HTERT RPE-1 (cell line): Measurements from ENCODE around the gene C20orf202.
"Not testable (repeated sequence)": the region's sequence is repeated elsewhere in the genome, so short reads cannot be mapped to it uniquely, and the experiment has no call there.

ENCODE experiments used
- in situ Hi-C: fragments of 300-500 bp; cut with MboI; formaldehyde crosslinking; loops from 4 replicates; pipeline ENCODE4 v1.14.3; 2020; ENCODE audit warnings: low sequenced_read_pairs

C20orf202 gene

GRCh38 chr20:1242530-1242929 lies 39.3 kb downstream of the C20orf202 start:
- in situ Hi-C loops = no loop called here

- in situ Hi-C loops = no loop called here
Observed at GRCh38 chr20:1245578-1245977, 42.3 kb downstream of the C20orf202 start.

DNA sequence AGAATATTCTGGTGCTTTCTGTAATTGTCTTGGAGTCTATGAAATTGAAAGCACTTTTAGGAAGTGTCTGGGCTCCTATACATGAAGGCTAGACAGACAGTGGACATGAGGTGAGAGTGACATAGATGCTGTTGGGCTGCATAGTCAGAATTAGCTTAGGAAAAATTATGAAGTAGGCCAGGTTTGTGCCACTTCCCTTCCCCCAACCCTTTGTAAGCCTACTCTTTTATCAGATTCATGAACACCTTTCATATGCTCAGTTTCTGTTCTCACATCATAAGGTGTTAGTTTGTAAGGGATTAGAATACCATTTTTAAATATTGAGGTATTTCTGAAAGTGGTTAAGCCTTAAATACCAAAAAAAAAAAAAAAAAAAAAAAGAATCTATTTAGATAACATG lies 44.4 kb downstream of the C20orf202 start:
- in situ Hi-C loops = no loop called here

GRCh38 chr20:1250282-1250681 lies 47.0 kb downstream of the C20orf202 start:
- in situ Hi-C loops = not testable (repeated sequence)

GRCh38 chr20:1252416-1252815 lies 49.2 kb downstream of the C20orf202 start:
- in situ Hi-C loops = no loop called here

DNA sequence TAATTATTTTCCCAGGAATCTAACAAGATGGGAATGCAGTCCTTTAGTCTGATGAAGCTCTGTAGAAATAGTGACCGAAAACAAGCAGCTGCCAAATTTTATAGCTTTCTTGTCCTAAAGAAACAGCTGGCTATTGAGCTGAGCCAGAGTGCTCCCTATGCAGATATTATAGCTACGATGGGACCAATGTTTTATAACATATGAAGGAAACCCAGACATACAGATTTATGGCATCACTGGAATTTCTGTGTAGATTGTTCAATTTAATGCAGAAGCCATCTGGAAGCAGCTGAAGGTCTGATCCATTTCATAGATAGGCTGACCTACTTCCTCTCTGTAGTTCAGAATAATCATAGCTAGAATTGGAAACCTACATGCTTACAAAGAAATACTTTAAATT lies 51.0 kb downstream of the C20orf202 start:
- in situ Hi-C loops = no loop called here

GRCh38 chr20:1255675-1256074 lies 52.4 kb downstream of the C20orf202 start:
- in situ Hi-C loops = no loop called here
